Measurements from ENCODE around the gene MEDAG.
A peak's percentile ranks its signal among the peaks of the same experiment; 100 is the strongest.

The MEDAG gene

DNA sequence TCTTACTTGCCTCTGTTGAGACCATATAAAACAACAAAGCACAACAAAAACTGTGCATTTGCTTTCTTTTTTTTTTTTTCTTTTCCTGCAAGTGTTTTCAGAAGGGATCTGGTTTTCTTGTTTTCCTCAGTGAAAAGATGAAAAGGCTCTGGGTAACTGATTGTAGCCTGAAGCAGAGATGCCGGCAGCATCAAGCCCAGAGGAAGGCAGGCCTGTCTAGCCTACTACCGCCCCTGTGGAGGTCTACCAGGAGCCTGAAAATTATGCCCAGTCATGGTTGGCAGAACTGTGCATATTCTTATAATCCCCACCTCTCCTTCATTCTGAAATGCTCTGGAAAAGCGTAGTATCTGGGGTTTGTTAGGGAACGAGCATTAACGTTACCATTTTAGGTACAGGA lies 32.6 kb upstream of the MEDAG start:
- no peak for DNase-seq

DNA sequence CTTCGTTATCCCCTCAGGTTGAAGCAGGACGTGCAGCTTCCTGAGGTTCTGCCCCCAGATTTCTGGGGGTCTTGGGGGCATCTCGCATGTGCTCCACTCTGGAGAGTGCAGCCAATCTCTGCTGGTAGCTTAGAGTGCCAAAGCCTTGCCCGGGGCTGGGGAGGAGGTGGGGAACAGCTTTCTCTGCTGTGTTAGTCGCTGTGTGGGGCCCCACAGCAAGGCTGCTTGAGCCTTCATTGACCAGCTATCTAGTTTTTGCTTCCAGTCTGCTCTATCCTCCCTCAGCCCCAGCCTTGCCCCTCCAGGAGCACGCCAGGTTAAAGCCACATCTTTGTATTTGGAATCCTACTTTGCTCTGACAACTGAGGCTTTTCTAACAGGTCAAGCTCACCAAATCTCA lies 32.0 kb upstream of the MEDAG start:
- no peak for DNase-seq

DNA sequence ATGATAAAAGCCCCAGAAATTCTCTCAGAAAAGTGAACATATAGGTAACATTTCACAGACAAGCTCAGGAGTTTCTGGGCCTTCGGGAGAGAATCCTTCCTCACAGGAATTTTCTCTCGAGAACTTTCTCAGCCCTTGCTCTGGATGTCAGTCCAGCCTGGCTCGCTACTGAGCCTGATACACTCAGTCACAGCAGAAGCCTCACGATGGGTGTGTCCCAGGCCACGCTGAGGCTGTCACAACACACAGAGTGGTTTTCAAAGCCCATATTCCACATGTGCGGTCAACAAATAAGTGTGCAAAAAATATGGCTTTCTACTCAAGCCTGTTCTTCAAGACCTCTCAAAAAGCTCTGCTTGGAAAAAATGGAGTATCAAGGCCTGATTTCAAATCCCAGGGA lies 31.5 kb upstream of the MEDAG start:
- no peak for DNase-seq

DNA sequence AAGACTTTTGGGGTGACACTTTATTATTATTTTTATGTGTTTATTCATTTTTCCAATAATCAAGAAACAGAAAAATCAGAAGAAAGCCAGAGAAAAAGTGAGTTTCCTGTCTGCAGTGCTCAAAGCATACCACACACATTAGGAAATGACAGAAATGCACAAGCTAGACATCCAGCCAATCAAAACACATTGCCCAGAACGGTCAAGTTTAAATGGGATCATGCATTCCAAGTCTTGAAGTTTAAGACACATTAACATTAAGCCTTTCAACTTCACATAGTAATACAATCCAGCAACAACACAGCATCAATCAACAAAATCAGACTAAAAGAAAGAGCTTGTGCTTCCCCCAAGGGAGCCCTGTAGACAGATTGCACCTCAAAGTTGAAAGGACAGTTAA lies 28.7 kb upstream of the MEDAG start:
- DNase-seq, result no peak

DNA sequence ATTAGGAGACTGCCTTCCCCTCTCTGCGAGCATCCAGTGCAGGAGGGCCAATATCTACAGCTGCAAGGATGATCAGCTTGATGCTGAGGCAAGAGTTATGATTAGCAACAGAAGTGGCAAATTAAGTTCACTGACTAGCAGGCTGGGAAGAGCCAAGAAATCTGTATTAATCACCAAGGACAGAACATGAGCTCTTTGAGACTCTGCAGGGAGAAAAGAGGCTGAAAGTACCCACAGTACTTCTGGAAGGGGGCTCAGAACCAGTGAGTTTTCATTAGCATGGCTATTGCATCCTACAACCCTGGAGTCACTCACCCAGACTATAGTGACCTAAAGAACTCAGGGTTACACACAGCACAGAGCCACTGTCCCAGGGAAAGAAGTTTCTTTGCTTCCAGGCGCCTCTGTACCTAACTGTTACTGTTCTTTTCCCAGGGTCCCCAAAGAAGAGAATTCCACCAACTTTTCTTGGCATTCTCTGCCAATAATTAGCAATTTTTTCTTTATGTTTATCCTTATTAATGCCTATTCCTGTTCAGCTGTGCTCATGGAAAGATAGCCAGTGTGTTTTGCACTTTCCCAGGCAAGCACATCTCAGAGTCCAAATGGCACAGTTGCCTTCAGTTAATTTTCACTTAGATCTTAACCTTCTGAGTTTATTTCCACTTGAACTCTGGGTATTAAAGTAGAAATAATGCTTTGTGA lies 25.8 kb upstream of the MEDAG start:
- no peak for DNase-seq

DNA sequence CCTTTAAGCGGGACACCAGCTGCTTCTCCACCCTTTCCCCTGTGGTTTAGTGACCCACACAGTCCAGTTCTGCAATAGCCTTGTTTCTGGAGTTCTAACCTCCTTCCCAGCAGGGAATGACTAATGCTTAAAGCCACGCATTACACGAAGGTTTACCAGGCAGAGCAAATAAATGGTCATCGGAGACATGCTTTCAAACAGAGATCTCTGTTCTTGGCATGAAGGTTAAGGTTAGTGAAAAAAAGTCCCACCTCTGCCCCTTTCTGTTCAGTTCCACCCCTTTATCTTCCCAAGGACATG lies 25.3 kb upstream of the MEDAG start:
- no peak for DNase-seq

DNA sequence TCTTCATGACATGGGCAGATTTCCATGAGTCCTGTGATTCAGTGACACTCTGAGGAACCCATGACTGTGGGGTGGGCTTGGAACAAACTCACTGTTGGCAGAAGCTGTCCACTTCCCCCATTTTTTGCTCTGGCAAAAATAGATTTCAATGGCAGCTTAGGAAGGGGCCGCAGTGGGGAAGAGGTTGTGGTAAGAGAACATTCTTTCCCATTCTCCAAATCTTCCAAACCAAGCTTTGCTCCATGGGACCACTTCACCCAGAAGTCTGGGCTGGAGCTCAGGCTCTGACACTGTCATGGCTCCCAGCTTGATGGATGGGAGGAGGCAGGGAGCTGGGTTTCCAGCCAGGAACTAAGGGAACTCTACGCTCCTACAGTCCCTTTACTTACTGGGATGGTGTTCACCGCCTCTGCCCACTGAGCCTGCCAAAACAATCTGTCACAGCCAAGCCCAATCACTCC lies 24.9 kb upstream of the MEDAG start:
- no peak for DNase-seq

DNA sequence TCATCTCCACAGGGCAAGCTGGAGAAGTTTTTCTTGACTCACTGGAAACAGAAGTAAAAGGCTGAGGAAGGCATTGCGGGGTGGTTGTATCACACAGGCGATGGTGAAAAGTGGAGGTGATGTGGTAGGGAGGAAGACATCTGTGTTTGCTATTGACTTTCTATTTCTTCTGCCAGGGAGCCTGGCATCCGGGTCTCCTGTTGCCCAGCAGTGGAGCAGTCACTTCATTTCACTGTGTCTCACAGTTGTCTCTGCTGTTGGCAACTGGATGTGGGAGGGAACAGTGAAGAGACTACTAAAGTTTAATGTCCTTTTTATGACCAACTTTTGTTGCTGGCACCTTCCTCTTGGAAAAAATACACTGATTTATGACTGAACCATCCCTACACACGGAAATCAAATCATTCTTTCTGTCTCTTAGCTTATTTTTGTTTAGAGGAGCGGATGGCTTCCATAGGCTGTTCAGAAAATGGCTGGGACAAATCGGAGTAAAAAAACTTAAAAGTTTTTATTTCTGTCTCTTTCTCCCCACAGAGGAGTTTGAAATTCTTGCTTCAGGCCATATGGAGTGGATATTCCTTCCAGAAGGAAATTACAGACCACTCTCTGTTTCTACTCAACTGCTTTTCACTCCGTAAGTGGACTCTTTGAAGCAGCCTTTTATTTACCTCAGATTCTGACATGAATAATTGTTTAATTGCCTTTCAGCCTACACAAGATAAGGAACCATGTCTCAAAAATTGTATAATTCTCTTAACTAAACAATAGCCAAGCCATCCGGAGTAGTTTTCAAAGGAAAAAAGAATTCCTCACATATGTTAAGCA lies 23.8 kb upstream of the MEDAG start:
- DNase-seq, result no peak

DNA sequence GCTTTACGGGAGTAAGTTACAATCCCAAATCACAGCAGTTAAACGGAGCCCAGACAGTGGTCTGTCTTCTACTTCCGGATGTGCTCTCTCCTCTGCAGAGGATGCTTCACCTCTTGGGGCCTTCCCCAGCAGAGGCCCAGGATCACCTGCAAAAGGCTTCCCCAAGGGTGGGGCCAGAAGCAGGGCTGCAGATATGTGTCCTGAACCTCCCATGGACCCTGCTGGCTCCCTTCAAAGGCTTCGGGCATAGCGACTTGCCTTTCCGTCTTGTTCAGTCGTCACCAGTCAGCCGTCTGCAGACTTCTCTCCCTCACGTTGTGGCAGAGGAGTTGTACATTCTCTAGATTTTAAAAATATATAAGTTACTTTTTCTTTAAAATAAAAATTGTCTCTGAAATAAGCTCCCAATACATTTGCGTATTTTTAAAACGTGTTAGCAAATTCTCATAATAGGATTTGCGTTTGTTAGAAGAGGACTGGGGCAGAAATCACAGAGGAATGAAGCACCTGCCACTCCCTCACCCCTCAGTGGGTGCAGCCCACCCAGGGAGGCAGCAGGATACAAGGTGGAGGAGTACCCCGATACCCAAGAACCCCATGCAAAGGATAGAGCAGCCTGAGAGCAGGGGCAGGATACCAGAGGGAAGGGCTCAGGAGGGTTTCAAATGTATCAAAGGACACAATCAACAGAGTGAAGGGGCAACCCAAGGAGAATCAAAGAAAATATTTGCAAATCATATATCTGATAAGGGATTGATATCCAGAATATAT lies 22.9 kb upstream of the MEDAG start:
- no peak for DNase-seq

DNA sequence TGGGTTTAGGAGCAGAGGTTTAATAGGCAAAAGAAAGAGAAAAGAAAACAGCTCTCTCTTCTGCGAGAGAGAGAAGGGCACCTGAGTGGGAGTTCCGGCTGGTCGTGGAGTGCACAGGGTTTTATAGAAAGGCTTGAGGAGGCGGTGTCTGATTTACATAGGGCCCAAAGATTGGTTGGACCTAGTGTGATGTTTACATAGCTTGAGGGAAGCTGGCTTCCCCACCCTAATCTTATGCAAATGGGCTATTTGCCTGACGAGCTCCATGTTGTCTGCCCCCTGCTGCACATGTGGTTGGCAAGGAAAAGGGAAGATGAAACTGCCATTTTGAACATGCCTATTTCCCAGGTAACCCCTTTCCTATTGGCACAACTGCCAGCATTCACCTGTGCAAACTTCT lies 21.5 kb upstream of the MEDAG start:
- no peak for DNase-seq

DNA sequence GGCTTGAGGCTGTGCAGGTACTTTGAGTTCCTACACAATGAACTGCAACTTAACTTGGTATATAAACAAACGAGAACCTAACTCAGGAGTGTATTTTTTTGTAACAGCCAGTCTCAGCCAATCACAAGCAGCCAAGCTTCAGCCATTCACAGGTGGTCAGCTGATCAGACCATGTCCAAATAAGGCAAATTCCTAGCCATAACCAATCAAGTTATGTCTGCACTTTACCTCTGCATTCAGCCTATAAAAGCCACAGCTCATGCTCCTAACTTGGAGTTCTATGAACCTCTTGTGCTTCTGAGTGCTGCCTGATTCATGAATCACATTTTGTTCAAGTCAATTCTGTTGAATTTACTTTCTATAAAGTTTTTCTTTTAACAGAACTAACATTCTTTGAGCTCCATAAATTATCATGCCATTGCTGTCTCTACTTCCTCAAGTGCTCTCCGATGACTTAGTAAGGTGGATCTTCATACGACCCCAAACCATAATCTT lies 16.8 kb upstream of the MEDAG start:
- DNase-seq, result no peak

DNA sequence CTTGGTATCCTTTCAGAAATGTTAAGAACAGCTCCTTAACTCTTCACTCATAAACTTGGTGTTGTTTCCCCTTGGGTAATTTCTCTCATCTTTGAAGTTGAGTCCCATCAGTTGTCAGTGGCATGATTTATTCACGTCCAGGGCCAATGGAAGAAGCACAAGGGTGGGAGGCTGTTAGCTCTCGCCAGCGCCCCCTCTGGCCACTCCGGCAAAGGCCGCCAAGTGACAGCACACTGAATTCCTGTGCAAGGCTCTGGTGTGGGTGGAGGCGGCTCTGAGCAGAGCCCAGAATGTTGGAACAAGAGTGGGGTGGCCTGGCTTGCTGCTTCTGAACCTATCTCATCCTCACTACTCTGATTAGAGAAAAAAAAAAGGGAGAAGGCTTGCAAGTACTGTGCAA lies 13.1 kb upstream of the MEDAG start:
- no peak for DNase-seq

DNA sequence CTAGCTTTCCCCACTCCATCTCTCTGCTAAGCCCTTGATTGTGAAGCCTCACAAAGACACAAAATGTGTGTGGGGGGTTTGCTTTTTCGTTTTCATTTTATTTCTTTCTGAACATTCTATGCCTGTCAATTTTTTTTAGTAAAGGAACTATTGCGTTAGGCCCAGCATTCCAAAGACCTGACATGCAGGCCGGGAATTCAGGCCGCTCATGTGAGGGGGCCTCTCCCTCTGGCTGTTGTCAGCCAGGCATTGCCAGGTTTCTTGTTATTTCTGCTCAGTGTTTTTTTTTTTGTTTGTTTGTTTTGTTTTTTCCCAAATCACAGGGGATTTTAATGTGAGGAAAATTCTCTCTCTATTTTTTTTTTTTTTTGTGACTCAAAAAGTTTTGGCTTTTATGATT lies 10.3 kb upstream of the MEDAG start:
- DNase-seq, result no peak

DNA sequence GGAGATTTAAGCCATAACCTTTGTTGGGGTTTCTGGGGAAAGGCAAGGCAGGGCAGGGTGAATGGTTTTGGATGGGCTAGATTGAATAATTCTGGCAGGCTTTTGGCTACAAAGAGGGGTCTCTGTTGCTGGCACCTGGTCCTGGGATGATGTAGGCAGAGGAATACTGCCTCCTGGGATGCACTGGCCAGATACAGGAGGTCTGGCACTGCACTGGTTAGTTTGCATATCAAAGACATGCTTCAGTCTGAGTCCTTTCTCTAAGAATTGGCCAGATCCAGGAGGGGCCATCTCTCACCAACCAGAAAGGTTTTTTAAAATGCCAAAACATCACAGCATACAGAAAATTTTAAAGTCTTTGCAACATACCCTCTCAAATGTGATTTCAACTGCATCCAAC lies 8.0 kb upstream of the MEDAG start:
- no peak for DNase-seq

DNA sequence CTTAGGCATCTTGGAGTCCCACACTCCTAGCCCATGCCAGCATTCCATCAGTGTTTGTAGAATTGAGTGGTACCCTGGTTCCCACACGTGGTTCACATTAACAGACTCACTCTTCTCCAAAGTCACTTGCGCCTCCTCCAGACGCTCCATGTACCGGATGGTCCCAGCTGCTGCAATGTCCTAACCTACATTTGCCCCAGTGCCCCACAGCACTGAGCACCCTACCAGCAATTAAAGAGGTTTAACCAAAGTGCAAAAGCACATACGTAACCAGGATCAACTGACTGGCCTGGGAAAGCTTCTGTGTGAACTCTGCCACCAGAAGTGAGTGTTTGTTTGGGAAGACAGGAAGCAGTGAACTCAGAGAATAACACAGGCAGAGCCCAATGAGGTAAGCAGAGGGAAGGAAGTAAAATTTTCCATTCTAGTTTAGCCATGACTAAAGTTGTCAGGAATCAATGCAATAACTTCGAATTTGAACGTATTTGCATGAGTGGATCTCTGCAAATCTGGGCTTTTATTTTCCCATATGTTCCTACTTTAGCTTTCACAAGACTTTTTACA lies 7.3 kb upstream of the MEDAG start:
- DNase-seq, result peak; percentile 30

DNA sequence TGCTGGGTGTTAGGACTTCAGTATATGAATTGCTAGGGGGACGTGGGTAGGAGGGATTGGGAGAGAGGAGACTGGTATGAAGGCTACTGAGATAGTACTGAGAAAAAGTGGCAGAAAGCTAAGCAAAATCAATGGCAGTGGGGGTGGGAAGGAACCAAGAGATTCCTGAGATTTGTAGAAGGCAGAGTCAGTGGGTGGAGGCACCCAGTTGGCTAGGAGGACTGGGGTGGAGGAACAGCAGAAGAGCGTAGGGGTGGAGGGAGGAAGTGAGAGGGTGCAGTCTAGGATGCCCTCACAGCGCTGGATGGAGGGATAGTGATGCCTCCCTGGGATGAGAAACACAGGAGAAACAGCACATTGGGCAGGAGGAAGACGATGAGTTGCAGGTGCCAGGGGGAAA lies 5.6 kb upstream of the MEDAG start:
- no peak for DNase-seq

DNA sequence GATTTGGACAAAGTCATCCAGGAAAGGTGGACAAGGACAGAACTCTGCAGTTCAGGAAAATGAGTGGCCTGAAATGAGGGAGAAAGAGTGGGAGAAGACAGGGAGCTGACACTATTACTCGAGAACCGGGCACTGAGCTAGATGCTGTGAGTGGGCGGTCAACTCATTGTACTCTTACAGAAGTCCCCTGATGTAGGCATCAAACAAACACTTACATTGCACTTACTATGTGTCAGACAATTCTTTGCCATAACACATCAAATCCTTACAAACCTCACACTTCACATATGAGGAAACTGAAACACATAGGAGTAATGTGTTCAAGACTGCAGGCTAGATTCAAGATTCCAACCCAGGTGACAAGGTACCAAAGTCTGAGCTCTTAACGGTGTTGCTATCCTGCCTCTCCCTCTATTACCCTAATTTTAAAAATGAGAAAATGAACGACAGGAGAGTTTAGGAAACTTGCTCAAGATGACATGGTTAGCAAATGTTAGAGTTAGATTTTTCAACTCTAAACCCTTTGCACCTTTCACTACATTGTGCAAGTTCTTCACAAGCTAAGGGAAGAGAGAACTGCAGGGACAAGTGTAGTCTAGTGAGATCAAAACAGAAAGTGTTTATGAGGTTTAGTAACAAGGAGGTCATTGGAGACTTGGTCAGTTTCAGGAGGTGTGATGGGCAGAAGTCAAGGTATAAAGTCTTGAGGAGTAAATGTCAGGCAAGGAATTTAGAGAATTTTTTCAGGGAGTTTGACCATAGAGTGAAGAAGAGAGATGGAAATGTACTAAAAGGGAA lies 4.9 kb upstream of the MEDAG start:
- DNase-seq, result no peak

DNA sequence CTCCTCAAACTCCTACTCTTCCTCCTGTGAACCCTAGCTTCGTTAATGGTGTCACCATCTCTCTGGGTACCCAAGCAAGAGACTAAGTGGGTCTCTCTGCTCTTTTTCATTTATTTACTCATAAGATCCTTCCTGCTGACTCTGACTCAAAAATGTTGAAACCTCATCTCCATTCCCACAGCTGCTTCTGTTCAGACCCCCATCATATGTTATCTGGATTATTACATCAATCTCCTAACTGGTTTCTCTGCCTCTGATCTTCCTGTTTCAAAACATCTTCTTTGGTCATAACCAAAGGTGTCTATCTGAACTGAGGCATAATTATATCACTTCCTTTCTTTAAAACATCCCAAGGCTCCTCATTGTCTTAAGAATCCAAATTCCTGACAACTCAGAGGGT lies 2.0 kb upstream of the MEDAG start:
- no peak for DNase-seq

DNA sequence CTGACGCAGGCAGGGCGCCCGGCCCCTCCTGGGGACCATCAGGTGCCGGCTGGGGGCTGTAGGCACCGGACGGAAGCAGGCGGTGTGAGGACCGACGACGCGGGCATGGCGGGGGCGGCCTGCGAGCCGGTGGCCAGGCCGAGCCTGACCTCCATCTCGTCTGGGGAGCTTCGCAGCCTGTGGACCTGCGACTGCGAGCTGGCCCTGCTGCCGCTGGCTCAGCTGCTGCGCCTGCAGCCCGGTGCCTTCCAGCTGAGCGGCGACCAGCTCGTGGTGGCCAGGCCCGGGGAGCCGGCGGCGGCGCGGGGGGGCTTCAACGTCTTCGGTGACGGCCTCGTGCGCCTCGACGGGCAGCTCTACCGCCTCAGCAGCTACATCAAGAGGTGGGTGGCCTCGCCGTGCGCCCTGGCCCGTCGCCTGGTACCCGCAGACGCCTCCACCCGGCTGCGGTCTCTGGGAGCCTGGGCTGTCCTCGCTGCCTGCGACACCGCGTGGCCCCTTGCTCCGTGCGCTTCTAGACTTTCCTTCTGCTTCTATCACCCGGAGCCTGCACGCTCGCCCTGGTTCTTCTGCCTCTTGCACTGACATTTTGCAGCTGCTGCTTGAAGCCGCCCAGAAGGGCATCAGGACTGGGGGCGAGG lies 460 bp downstream of the MEDAG start:
- DNase-seq, result no peak

DNA sequence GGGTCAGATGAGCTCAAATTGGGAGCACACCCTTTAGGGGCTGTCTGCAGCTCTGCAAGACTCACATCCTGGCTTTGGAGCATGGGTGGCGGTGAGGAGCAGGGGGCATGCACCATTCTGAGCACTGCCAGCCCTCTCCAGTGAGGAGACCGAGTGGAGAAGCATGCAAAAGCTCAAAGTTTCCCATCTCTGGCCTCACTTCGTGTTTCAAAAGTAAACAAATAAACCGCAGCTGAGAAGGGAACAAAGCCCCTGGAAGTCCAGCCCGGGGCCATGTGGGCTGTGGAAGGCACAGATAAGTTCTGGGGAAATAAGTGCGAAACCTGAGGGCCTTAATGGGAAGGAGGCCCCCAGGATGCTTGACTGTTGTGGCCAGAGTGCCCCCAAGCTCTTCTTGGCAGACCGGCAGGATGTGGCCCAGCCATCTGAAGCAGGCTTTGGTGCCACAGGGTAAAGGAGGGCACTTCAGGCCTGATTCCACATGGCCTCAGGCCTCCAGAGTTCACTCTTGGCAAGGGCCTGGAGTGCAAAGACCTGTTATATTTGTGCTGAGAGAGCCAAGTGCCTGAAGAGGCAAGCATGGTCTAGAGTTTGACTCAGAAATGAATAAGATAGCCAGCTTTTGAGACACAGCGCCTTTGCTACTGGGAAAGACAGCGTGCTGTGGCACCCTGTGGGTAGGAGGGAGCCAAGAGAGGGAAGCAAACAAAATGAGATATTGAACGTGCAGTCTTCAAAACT lies 1.2 kb downstream of the MEDAG start:
- DNase-seq, result no peak

DNA sequence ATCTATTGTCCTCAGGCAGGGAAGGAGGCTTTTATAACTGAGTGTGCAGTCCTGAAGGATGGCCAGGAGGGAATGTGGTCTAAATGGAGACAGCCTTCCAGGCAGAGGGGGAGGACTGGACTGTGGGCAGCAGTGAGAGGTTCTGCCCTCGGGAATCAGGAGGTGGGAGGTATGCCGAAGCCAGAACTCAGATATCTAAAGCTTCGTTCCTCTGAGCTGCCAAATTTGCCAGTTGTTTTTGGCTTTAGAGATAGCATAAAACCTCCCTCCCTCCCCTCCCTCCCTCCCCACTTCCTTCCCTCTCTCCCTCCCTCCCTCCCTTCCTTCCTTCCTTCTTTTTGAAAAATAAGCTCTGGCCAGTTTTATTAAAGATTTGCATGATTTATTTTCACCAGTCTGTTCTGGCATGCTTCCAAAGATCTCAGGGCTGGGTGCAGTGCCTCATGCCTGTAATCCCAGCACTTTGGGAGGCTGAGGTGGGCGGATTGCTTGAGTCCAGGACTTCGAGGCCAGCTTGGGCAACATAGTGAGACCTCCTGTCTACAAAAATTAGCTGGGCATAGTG lies 2.4 kb downstream of the MEDAG start:
- DNase-seq, result no peak
